Stimulated activated CD8-positive, alpha-beta memory T cell treated with anti-CD3 and anti-CD28 coated beads, Interleukin-15, amount 100 ng/mL, for 4 hours (primary cell): Measurements from ENCODE around the gene TEAD1.

Experiments
- DNase-seq, 2 donors: peaks; one replicate each; pipeline ENCODE4 v3.0.0-alpha.2; 2020; ENCODE audit warnings: low read depth in 2 of 2

The TEAD1 gene

GRCh38 chr11:12986194-12986898 lies 312.1 kb downstream of the TEAD1 start:
- DNase-seq: no peak

- no peak for DNase-seq
Measured at GRCh38 chr11:12989428-12990161, 315.4 kb downstream of the TEAD1 start.

- DNase-seq: no peak
Measured at GRCh38 chr11:12990162-12990480, 315.9 kb downstream of the TEAD1 start.

GRCh38 chr11:12991426-12991825 lies 317.2 kb downstream of the TEAD1 start:
- no peak for DNase-seq

GRCh38 chr11:12993626-12994025 lies 319.4 kb downstream of the TEAD1 start:
- DNase-seq: no peak
